ENCODE measurements around the gene ANKRD55.
A peak's percentile ranks its signal among the peaks of the same experiment; 100 is the strongest.
"Not testable (repeated sequence)": the region's sequence is repeated elsewhere in the genome, so short reads cannot be mapped to it uniquely, and the experiment has no call there.

ANKRD55 gene

DNA sequence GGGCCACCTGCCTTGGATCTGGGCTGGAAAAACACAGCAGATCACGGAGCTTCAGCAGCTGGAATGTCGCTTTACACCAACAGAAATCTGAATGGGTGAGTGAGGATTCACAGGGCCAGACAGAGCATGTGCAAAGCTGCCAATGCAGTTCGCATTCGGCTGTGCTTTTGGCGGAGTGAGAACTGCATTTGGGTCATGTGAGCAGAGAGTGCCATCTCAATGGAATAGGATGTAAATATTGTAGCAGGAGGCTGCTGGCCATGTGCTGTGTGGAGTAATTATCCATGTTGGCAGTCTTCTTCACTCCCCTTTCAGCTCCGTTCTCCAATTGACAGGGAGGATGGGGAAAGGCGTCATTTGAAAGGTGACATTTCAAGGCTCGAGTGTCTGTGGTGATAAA lies at the start of gene ANKRD55:
Gene ANKRD55, minus strand, starts transcription at position 101 of the 400 bp plus-strand sequence. CDS start 417 bp downstream, outside the sequence.
- no peak for DNase-seq

DNA sequence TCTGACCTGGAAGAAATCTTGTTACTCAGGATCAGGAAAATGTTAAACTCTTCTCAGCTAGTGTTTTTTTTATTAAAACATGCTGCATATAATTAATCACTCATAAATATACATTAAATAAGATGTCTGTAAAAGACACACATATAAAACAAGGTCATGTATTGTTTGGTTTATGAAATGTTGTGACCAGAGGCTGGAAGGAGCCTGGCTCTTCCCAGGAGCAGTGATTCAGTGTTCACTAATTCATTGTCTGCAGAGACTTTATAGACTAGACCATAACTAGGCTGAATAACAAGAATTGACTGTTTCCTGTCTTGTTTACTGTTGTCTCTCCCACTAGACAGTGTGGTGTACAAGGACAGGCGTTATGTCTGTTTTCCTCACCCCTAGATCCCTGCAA lies 49.1 kb upstream of the ANKRD55 start:
- DNase-seq: no peak

DNA sequence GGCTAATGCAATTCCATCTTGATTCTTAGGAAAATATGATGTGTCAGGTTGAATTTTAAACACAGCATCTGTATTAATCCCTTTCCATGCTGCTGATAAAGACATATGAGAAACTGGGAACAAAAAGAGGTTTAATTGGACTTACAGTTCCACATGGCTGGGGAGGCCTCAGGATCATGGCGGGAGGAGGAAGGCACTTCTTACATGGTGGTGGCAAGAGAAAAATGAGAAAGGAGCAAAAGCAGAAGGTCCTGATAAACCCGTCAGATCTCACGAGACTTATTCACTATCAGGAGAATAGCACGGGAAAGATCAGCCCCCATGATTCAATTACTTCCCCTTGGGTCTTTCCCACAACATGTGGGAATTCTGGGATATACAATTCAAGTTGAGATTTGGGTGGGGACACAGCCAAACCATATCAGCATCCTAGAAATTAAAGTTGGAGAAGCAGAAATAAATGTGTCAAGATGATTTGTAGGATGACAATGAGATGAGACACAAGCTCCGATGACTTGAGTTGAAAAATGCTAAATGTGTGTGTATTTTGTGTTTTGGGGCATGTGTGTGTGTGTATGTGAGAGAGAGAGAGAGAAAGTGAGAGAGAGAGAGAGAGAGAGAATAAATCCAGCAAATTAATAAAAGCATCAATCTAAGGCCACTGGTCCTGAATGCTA lies 48.5 kb upstream of the ANKRD55 start:
- DNase-seq: no peak

DNA sequence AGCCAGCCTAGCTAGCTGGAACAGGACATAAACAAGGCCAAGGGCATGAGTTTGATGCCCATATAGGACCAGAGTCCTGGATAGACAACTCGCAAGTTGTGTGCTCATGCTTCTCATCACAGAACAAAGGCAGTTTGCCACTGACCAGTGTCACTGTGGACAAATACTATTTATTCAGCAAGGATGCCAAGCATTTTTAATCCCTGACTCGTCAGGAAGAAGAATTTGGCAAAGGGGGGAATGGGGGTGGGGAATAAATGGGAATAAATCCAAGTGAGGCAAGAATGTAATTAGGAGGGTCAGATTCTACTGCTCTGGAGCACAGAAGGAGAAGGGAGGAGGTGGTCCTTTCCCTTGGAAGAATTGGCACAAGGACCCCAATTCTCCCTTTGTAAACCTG lies 46.8 kb upstream of the ANKRD55 start:
- no peak for DNase-seq

DNA sequence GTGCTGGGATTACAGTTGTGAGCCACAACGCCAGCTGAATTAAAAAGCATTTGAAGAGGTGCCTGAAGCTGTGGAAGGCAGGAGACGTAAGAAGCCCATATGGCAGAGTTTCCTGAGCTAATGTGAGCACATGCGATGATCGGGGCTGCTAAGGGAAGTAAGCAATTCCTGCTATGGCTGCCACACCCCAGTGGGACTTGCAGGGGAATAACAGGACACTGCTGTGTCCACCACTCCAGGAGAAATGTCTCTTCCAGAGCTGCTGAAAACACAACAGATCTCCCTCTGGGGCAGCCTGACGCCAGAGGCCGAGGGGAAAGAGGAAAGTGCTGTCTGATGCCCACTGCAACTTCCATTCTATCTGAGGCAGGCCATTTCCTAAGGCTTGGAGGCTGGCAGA lies 46.2 kb upstream of the ANKRD55 start:
- DNase-seq: no peak

DNA sequence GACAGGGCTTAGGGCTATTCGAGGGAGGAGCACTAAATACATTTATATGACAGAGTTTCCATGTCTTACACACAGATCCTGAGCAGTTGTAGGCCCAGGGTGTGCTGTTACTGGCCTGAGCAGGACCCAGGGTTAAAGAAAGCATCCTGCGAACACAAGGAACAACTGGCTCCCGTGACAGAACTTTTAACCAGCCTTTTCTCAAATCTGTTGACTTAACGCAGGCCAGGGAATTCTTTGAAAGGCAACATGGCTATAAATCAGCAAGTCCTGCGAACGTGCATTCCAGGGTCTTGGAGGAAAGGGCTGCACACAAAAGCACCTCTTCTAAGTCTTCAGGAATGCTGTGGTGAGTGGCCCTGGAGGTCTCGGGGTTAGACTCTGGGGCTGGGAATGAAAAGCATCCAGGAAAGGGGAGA lies 45.2 kb upstream of the ANKRD55 start:
- no peak for DNase-seq

DNA sequence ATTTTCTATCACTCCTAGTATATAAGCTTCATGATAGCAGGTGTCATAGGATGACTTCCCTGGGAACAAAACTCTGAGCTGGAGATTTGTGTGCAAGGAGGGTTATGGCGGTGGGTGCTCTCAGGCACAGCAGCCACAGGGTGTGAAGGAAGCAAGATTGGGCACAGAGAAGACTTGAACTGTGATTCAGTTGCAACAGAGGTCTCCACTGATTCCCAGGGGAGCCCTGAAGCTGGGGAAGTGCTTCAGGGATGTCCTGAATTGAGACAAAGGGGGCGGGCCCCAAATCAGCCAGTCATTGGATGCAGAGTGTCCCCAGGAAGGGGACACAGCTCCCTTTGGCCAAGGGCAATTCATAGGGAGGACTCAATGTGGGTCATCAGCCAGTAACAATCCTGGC lies 44.4 kb upstream of the ANKRD55 start:
- no peak for DNase-seq

DNA sequence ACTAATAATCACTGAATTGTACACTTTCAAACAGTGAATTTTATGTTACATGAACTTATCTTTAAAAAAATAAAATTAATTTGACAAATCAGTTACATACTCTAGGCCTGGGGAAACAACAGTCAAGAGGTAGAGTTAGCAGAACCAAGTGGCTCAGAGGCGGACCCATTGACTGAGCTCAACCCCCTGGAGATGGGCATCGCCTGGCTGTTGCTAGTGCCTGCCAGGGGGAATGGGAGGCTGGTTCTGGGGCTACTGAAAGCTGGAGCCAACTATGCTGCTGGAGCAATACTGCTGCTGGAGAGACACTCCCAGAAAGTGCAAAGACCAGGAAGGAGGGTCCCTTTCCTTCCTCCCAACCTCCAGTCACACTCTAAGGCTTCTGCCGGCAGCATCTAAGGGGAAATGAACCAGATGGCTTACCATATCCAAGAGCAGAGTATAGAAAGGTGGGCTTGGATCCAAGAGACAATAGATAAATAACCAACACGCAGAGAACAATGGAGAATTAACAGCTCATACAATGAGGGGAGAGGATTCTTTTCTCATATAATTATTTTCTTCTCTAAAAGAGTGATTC lies 40.3 kb upstream of the ANKRD55 start:
- no peak for DNase-seq

DNA sequence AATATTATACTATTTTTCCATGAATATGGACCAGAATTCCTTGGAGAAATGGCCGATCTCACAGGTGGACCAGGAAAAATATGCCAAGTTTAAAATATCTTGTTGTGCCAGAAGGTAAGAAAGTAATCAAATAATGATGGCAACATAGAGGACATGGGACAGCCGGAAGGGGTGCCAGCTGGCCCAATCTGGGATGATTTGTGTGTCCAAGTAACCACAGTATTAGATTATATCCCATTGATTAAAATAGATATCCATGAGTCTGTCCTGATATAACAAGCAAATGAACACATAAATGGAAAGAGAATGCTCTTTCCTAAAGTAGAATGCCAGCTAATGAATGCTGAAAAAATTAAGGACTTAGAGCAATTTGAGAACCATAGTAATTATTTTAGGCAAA lies 39.6 kb upstream of the ANKRD55 start:
- DNase-seq: no peak

DNA sequence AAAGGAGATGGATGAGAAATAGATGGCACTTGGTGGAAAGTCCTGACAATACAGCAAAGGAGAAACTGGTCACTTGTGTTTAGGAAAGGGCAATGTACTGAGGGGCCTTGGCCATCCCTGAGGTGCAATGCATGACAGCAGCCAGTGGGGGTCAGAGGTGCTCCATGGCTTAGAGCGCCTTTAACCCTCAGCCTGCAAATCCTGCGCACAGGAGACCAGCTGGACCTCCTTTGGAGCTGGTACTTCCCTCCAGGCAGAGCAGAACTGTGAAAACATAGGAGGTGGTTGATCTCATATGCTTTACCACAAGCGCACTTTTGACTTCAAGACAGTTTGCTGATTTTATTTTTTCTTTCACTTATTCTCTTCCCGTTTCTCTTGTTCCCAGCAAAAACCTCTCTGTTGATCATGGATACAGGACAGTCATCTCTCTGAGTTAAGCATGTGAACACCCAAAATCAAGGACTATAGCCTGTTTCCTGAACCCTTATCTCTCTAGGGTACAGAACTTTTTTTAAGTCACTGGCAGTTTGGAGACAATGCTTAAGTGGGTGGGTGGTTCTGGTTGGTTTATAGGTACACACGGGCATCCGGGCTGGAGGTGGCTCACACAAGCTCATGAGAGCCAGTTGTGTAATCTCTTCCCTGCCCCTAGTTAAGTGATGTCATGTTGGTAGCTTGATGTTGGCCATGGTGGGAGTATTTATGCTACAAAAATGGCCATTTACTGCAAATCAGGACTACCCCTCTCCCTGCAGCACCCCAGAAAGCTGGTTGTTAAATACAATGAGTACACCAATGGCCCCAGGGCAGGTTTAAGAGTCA lies 37.6 kb upstream of the ANKRD55 start:
- DNase-seq: peak; percentile 83

DNA sequence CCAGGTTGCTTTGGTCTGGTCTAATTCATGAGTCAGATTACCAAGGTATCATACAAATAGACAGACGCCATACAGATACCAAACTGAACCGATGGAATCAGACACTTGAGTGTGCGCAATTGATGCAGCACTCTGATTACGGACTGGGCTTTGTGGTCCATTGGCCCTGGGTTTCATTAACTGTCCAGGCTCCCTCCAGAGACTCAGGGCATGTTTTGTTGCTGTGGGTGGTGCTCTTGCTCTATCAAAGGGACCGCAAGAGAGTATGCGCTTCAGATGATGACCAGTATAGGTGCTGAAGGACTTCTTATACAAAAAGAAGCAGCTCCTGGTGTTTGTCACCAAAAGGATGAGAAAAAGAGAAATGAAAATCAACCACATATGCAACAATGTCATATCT lies 36.9 kb upstream of the ANKRD55 start:
- DNase-seq: no peak

DNA sequence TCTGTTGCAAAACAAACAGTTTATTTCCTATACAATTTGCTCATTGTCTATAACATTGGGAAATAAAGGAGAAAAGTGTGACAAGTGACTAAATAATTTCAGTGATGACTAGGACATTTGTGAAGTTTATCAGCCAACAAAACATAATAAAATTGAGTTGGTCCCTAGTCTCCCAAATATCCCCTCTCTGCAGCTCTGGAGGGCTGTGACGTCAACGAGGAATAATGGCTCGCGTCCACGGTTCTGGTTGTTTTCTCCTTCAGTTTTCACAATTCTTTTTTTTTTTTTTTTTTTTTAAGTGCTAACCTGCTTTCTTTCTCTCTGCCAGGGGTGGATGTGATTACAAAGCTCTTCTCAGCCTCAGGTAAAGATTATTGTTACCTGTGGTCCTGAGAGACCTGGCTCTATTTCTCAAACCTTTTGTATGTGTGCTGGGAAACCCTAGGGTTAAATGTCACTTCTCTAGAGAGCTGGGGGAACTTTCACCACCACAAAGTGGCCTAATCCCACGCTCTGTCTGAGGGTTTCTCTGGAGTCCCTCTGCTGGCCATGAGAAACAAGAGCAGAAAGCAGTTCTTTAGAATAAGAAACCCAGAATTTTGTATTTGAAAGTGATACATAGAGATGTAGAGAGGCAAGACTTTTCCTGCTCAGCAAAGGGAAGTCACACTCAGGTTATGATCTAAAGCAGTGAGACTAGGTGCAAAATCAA lies 36.2 kb upstream of the ANKRD55 start:
- DNase-seq: peak; percentile 23

DNA sequence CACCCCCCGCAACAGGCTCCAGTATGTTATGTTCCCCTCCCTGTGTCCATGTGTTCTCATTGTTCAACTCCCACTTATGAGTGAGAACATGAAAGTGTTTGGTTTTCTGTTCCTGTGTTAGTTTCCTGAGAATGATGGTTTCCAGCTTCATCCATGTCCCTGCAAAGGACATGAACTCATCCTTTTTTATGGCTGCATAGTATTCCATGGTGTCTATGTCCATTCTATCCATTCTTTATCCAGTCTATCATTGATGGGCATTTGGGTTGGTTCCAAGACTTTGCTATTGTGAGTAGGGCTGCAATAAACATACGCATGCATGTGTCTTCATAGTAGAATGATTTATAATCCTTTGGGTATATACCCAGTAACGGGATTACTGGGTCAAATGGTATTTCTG lies 35.6 kb upstream of the ANKRD55 start:
- not testable (repeated sequence) for DNase-seq

DNA sequence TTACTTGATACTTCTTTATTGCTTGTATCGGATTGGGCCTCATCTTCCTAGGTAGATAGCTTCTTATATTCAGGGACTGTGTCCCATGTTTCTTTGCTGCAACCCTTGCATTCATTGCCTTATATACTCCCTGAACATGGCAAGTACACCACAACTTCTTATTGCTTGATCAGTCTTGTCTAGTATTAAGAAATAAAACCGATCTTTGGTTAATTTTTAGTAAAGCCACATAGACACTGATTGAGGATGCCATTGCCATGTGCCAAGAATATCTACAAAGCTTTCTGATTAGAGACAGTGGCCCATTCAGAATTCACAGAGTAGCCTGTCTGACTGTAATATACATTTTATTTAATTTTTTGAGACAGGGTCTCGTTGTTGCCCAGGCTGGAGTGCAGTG lies 34.7 kb upstream of the ANKRD55 start:
- no peak for DNase-seq

DNA sequence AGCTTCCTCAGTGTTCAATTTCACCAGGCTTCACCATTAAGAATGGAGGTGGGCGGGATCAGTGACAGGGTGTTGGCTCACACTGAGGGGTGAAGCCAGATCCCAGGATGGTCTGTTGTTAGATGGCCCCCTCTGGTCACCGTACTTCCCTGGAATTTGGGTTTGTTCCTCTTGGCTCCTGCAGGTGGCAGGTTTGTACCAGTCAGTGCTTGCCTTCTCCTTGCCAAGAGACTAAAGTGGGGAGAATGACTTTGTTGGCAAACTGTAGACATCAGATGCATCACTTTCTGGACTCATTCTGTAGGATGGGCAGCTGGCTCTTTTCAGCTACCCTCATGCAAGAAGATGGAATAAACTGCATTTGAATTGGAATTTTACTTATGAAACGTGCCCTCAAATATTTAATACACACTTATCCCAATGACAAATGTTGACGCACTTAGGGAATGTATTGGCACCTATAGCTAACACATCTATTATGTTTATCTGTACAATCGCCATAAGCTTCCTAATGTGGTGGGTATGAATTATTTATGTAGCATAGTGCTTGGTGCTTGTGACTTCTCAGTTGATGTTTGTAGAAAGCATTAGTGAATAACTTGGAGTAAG lies 31.4 kb upstream of the ANKRD55 start:
- peak; percentile 32 for DNase-seq

DNA sequence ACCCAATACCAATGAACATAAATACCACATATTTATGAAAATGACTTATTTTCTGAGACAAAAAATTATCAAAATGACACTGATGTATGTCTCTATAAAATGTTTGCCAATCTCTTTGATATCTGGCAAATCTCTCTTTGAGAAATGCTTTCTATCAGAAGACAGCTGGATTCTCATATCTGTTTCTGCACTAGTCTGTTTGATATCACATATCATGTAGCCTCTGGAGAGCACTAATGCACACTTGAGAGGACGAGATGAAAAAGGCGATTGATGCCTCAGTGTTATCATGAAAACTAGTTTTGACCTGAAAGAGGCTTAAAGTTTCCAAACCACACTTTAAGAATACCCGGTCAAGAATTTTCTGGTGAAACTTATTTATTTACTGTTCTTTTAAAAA lies 29.1 kb upstream of the ANKRD55 start:
- DNase-seq: no peak

DNA sequence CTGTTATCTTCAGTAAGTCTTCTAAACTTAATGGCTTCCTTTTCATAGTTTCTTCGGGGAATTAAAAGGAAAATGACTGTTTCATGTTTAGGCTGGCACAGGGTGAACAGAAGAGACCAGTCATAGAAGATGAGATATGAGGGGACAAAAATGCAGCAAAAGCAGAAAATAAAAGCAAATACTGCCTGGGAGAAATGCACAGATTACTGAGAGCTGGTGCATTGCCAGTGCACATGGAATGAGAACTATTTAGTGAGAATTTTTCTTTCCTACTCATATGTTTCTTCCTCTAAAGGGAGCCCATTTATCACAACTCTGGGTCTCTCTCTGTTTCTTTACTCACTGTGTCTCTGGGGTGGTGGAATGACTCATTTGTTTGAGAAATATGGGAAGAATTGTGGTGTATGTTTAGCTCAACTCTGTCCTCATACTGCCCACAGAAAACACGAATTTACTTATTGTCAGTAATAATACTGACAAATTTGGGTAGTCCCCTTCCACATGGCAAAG lies 25.9 kb upstream of the ANKRD55 start:
- no peak for DNase-seq

DNA sequence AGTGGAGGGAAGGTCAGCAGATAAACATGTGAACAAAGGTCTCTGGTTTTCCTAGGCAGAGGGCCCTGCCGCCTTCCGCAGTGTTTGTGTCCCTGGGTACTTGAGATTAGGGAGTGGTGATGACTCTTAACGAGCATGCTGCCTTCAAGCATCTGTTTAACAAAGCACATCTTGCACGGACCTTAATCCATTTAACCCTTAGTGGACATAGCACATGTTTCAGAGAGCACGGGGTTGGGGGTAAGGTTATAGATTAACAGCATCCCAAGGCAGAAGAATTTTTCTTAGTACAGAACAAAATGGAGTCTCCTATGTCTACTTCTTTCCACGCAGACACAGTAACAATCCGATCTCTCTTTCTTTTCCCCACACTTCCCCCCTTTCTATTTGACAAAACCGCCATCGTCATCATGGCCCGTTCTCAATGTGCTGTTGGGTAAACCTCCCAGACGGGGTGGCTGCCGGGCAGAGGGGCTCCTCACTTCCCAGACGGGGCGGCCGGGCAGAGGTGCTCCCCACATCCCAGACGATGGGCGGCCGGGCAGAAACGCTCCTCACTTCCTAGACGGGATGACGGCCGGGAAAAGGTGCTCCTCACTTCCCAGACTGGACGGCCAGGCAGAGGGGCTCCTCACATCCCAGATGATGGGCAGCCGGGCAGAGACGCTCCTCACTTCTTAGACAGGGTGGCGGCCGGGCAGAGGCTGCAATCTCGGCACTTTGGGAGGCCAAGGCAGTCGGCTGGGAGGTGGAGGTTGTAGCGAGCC lies 24.8 kb upstream of the ANKRD55 start:
- not testable (repeated sequence) for DNase-seq

DNA sequence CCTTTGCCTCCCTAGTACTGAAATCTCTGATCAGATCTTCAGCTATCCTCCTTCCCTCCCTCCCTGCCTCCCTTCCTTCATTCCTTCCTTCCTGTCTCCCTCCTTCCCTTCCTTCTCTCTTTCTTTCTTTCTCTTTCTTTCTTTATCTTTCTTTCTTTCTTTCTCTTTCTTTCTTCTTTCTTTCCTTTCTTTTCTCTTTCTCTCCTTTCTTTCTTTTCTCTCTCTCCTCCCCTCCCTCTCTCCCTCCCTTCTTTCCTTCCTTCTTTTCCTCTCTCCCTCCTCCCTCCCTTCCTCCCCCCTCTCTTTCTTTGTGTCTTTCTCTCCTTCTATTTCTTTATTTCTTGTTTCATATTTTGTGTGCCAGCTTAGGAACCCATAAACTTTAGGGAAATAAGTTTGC lies 23.9 kb upstream of the ANKRD55 start:
- no peak for DNase-seq

DNA sequence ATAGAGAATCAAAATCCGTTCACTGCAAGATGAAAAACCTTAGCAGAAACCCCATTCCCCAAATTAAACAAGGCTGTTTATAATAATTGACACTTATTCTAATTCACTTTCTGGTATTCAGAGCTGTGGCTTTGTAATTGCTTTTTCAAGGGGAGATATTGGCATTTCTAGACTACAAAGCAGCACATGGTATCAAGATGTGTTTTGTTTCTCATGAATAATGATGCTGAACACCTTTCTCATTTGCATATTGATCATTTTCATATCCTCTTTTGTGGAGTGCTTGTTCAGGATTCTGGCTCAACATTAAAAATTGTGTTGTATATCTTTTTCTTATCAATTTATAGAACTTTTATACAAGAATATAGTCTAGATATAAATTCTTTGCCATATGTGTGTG lies 22.4 kb upstream of the ANKRD55 start:
- DNase-seq: no peak

DNA sequence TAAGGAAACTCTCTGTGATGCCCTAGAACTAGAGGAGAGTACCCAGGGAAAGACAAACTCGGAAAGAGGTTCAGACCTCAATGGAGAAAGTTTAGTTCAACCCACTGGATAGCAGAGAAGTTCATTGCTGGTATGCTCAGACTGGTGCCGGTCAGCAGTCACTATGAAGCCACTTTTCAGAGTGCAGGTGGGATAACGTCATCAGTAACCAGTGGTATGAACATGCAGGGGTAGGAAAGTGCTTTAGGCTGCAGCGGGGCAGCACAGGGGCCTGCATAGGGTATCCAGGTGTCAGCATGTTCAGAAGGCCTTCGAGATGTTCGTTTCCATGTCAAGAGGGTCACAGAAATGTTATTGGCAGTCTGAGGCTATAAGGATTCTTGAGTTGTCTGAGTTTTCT lies 20.8 kb upstream of the ANKRD55 start:
- no peak for DNase-seq

DNA sequence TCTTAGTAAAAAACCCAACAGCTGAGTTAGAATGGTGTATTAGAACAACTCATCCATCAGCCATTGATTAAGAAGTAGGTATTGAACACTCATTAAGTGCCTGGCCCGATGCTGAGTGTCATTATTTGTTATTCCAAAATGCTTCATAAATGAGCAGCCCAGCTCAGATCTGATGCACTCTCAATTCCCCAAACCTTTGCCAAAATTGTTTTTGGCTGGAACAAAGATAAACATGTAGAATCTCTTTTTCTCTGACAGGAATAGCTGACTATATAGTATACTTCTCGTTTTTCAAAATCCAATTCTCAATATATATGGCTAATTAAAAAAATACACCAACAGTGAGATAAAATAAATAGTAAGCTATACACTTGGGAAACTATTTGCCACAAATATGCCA lies 20.0 kb upstream of the ANKRD55 start:
- DNase-seq: no peak

Measured in CD4-positive, alpha-beta T cell treated with Interleukin-17A for 4 hours (primary cell).